ENCODE data around the gene FAM193B. TPM values are rescaled to one million over a fixed set of nuclear protein-coding genes. Genes with fewer than 3 reads are reported as not detected.
A peak's percentile ranks its signal among the peaks of the same experiment; 100 is the strongest.
"Not testable (repeated sequence)": the region's sequence is repeated elsewhere in the genome, so short reads cannot be mapped to it uniquely, and the experiment has no call there.

The FAM193B gene
- total RNA-seq, 1 donor from 2014 or later: 81.0 TPM

- peaks cover 12% of the 10 kb centered on the region for H3K4me1 Mint-ChIP-seq (ENCODE audit: low read depth)
- H3K27ac Mint-ChIP-seq: no peak overlapping the region
- intact Hi-C loops (cut with micrococcal nuclease): no loop called here
- no peak for DNase-seq (ENCODE audit: low spot score)
- no peaks in the 10 kb centered on the region for H3K27me3 Mint-ChIP-seq (ENCODE audit: low read depth)
- peaks cover 48% of the 10 kb centered on the region for H3K36me3 Mint-ChIP-seq (ENCODE audit: low read depth)
- H3K9me3 Mint-ChIP-seq: no peaks in the 10 kb centered on the region
- no peak overlapping the region for H3K4me3 Mint-ChIP-seq (ENCODE audit: low read depth)
Measured at GRCh38 chr5:177490311-177490991, 63.9 kb downstream of the FAM193B start.

- Mint-ChIP-seq H3K9me3 (no peaks in the 10 kb centered on the region), H3K27me3 (ENCODE audit: low read depth) (no peaks in the 10 kb centered on the region), H3K27ac (no peak overlapping the region), H3K4me3 (ENCODE audit: low read depth) (no peak overlapping the region), H3K36me3 (ENCODE audit: low read depth) (peaks cover 55% of the 10 kb centered on the region), H3K4me1 (ENCODE audit: low read depth) (peaks cover 8% of the 10 kb centered on the region)
- intact Hi-C loops (cut with micrococcal nuclease): no loop called here
- DNase-seq (ENCODE audit: low spot score): no peak
Measured at GRCh38 chr5:177489119-177489716, 65.1 kb downstream of the FAM193B start.

- intact Hi-C loops (cut with micrococcal nuclease): no loop called here
- no peak overlapping the region for H3K27ac Mint-ChIP-seq
- no peak for DNase-seq (ENCODE audit: low spot score)
- H3K27me3 Mint-ChIP-seq (ENCODE audit: low read depth): no peaks in the 10 kb centered on the region
- peaks cover 56% of the 10 kb centered on the region for H3K36me3 Mint-ChIP-seq (ENCODE audit: low read depth)
- H3K4me3 Mint-ChIP-seq (ENCODE audit: low read depth): no peak overlapping the region
- no peaks in the 10 kb centered on the region for H3K9me3 Mint-ChIP-seq
- H3K4me1 Mint-ChIP-seq (ENCODE audit: low read depth): peaks cover 2% of the 10 kb centered on the region
Measured at GRCh38 chr5:177487975-177488374, 66.4 kb downstream of the FAM193B start.

- Mint-ChIP-seq H3K36me3 (ENCODE audit: low read depth) (peaks cover 51% of the 10 kb centered on the region), H3K27me3 (ENCODE audit: low read depth) (no peaks in the 10 kb centered on the region), H3K9me3 (no peaks in the 10 kb centered on the region), H3K4me1 (ENCODE audit: low read depth) (peaks cover 2% of the 10 kb centered on the region), H3K4me3 (ENCODE audit: low read depth) (no peak overlapping the region), H3K27ac (no peak overlapping the region)
- DNase-seq (ENCODE audit: low spot score): no peak
- intact Hi-C loops (cut with micrococcal nuclease): no loop called here
Measured at GRCh38 chr5:177487144-177487543, 67.2 kb downstream of the FAM193B start.

- no peak for DNase-seq (ENCODE audit: low spot score)
- intact Hi-C loops (cut with micrococcal nuclease): no loop called here
- Mint-ChIP-seq H3K4me1 (ENCODE audit: low read depth) (peaks cover 2% of the 10 kb centered on the region), H3K27ac (no peak overlapping the region), H3K36me3 (ENCODE audit: low read depth) (peaks cover 46% of the 10 kb centered on the region), H3K4me3 (ENCODE audit: low read depth) (no peak overlapping the region), H3K27me3 (ENCODE audit: low read depth) (no peaks in the 10 kb centered on the region), H3K9me3 (no peaks in the 10 kb centered on the region)
Measured at GRCh38 chr5:177486256-177486655, 68.1 kb downstream of the FAM193B start.

- intact Hi-C loops (cut with micrococcal nuclease): not testable (repeated sequence)
Measured at GRCh38 chr5:177485753-177486152, 68.6 kb downstream of the FAM193B start.

GRCh38 chr5:177484902-177485549 lies 69.3 kb downstream of the FAM193B start:
- peaks cover 4% of the 10 kb centered on the region for H3K4me1 Mint-ChIP-seq (ENCODE audit: low read depth)
- no peak overlapping the region for H3K27ac Mint-ChIP-seq
- H3K27me3 Mint-ChIP-seq (ENCODE audit: low read depth): no peaks in the 10 kb centered on the region
- no peak overlapping the region for H3K4me3 Mint-ChIP-seq (ENCODE audit: low read depth)
- H3K9me3 Mint-ChIP-seq: no peaks in the 10 kb centered on the region
- peaks cover 35% of the 10 kb centered on the region for H3K36me3 Mint-ChIP-seq (ENCODE audit: low read depth)
- no peak for DNase-seq (ENCODE audit: low spot score)
- intact Hi-C loops (cut with micrococcal nuclease): no loop called here

More at GRCh38 chr5:177485753-177486152, 68.6 kb downstream of the FAM193B start:
- not testable (repeated sequence) for H3K27ac Mint-ChIP-seq; H3K4me1 Mint-ChIP-seq (ENCODE audit: low read depth); H3K4me3 Mint-ChIP-seq (ENCODE audit: low read depth); H3K27me3 Mint-ChIP-seq (ENCODE audit: low read depth); H3K9me3 Mint-ChIP-seq; DNase-seq (ENCODE audit: low spot score)
- peaks cover 42% of the 10 kb centered on the region for H3K36me3 Mint-ChIP-seq (ENCODE audit: low read depth)

- H3K27me3 Mint-ChIP-seq (ENCODE audit: low read depth): no peaks in the 10 kb centered on the region
- intact Hi-C loops (cut with micrococcal nuclease): no loop called here
- peaks cover 33% of the 10 kb centered on the region for H3K36me3 Mint-ChIP-seq (ENCODE audit: low read depth)
- no peaks in the 10 kb centered on the region for H3K9me3 Mint-ChIP-seq
- H3K27ac Mint-ChIP-seq: no peak overlapping the region
- DNase-seq (ENCODE audit: low spot score): no peak
- peaks cover 11% of the 10 kb centered on the region for H3K4me1 Mint-ChIP-seq (ENCODE audit: low read depth)
- no peak overlapping the region for H3K4me3 Mint-ChIP-seq (ENCODE audit: low read depth)
Measured at GRCh38 chr5:177483994-177484901, 70.1 kb downstream of the FAM193B start.

- Mint-ChIP-seq H3K4me1 (ENCODE audit: low read depth) (peaks cover 21% of the 10 kb centered on the region), H3K36me3 (ENCODE audit: low read depth) (peaks cover 25% of the 10 kb centered on the region), H3K9me3 (no peaks in the 10 kb centered on the region), H3K4me3 (ENCODE audit: low read depth) (no peak overlapping the region), H3K27me3 (ENCODE audit: low read depth) (no peaks in the 10 kb centered on the region), H3K27ac (no peak overlapping the region)
- intact Hi-C loops (cut with micrococcal nuclease): no loop called here
- DNase-seq (ENCODE audit: low spot score): no peak
Measured at GRCh38 chr5:177483042-177483441, 71.3 kb downstream of the FAM193B start.

- Mint-ChIP-seq H3K4me3 (ENCODE audit: low read depth) (no peak overlapping the region), H3K4me1 (ENCODE audit: low read depth) (peaks cover 24% of the 10 kb centered on the region), H3K9me3 (no peaks in the 10 kb centered on the region), H3K36me3 (ENCODE audit: low read depth) (peaks cover 21% of the 10 kb centered on the region), H3K27ac (peak overlapping the region; percentile 30), H3K27me3 (ENCODE audit: low read depth) (no peaks in the 10 kb centered on the region)
- intact Hi-C loops (cut with micrococcal nuclease): no loop called here
- DNase-seq (ENCODE audit: low spot score): no peak
Measured at GRCh38 chr5:177482359-177482795, 72.0 kb downstream of the FAM193B start.

- Mint-ChIP-seq H3K4me3 (ENCODE audit: low read depth) (no peak overlapping the region), H3K27ac (peak overlapping the region; percentile 63), H3K4me1 (ENCODE audit: low read depth) (peaks cover 37% of the 10 kb centered on the region), H3K36me3 (ENCODE audit: low read depth) (peaks cover 9% of the 10 kb centered on the region), H3K27me3 (ENCODE audit: low read depth) (peaks cover 2% of the 10 kb centered on the region), H3K9me3 (no peaks in the 10 kb centered on the region)
- intact Hi-C loops (cut with micrococcal nuclease): no loop called here
- DNase-seq (ENCODE audit: low spot score): no peak
Measured at GRCh38 chr5:177479774-177480173, 74.6 kb downstream of the FAM193B start.

- Mint-ChIP-seq H3K4me1 (ENCODE audit: low read depth) (peaks cover 40% of the 10 kb centered on the region), H3K4me3 (ENCODE audit: low read depth) (no peak overlapping the region), H3K36me3 (ENCODE audit: low read depth) (peaks cover 7% of the 10 kb centered on the region), H3K9me3 (no peaks in the 10 kb centered on the region), H3K27me3 (ENCODE audit: low read depth) (peaks cover 5% of the 10 kb centered on the region), H3K27ac (peak overlapping the region; percentile 89)
- no peak for DNase-seq (ENCODE audit: low spot score)
- intact Hi-C loops (cut with micrococcal nuclease): no loop called here
Measured at GRCh38 chr5:177478711-177479646, 75.4 kb downstream of the FAM193B start.

All from activated T-helper 2 cell treated with anti-CD3 and anti-CD28 coated beads, Interferon-gamma antibody, Interleukin-2, Interleukin-4, amounts not matched to agents 10 μg/mL and 5 μg/mL and 100 μg/mL, durations not matched to agents 14 hours and 24 hours and 36 hours (primary cell).